T1000 (cell line): Measurements from ENCODE around the gene MAML2.
"Not testable (repeated sequence)": the region's sequence is repeated elsewhere in the genome, so short reads cannot be mapped to it uniquely, and the experiment has no call there.

Source experiments
- DNase-seq: peaks from one replicate; lab custom pipeline; 2025; ENCODE audit warnings: mixed read lengths; lab: John Stamatoyannopoulos, UW

The MAML2 gene

DNA sequence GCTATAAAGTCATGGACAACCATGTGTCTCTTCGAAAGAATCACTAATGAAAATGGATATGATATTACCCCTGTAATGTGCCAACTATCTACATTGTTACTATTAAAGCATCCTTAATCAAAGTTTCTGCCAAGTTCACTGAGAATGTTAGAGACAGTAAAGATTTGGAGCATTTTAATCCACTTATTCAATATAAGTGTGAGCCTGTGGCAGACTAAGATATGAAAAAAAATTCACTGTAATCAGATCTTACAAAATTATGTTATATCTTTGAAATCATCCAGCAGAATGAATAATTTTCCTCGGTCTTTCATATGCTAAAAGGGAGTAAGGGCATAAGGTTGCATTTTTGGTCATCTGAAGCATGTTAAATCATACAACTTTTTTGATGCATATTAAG is 49.9 kb downstream of the MAML2 start:
- no peak for DNase-seq

- no peak for DNase-seq
These were observed 50.5 kb downstream of the MAML2 start for GRCh38 chr11:96292291-96293010.

- DNase-seq, result no peak
These were observed 52.4 kb downstream of the MAML2 start for GRCh38 chr11:96290631-96291030.

GRCh38 chr11:96290031-96290430 is 53.0 kb downstream of the MAML2 start:
- no peak for DNase-seq

- DNase-seq, result no peak
These were observed 54.1 kb downstream of the MAML2 start for GRCh38 chr11:96288915-96289314.

DNA sequence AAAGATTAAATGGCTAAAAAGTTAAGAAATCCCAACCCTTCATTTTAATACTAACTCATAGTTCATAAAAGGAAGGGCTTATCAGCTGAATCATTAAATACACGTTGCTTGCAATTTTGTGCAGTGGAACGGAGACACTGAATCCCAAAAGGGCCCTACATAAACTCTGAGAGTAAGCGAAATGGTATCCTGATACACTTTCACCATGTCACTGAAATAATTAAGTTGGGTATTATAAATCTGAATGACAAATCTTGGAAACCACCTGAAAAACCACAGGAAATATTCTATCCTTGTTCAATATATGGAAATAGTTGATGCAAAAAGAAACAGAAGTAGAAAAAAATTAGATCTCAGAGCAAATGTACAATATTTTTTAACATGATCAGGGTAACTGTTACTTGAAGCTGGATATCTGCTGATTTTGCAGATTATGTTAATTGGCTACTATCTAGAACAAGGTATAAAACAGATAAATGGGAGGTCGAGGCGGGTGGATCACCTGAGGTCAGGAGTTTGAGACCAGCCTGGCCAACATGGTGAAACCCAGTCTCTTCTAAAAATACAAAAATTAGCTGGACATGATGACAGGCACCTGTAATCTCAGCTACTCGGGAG is 55.1 kb downstream of the MAML2 start:
- DNase-seq, result no peak

DNA sequence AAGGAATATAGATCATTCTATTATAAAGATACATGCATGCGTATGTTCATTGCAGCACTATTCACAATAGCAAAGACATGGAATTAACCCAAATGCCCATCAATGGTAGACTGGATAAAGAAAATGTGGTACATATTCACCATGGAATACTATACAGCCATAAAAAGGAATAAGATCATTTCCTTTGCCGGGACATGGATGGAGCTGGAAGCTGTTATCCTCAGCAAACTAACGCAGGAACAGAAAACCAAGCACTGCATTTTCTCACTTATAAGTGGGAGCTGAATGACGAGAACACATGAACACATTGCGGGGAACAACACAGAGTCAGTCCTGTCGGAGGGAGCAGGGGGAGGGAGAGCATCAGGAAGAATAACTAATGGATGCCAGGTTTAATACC is 57.0 kb downstream of the MAML2 start:
- DNase-seq, result not testable (repeated sequence)

DNA sequence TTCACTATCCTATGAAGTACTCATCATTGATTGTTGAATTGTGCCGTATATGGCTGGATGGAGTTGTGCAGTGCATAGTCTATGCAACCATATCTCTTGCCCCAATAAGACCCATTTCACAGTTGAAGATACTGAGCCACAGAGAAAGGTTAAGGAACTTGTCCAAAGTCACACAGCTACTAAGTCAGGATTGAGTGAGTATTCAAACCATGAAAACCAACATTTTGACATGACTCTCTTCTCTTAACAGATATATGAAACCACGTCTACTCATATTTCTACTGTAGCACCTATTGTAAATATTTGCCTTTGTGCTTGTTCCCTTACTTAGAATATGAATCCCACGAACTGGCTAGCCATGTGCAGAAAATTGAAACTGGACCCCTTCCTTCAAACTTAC is 58.1 kb downstream of the MAML2 start:
- DNase-seq, result no peak

DNA sequence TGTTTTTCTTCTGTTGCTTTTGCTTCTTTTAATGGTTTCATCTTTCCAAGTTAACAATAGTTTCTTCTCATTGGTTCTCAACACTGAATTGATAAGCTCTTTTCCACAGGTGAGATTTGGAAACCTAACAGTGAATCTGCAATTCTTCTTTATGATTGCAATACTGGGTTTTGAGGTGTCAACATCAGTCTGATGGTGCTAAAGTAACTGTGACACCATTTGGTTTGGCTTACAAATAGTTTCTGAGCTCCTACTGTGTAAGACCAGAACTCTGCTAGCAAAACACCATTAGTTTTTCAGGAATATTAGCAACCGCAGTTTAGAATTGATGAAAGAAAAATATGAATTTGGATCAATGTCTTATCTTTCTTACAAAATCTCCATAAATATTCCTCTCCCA is 58.6 kb downstream of the MAML2 start:
- no peak for DNase-seq

DNA sequence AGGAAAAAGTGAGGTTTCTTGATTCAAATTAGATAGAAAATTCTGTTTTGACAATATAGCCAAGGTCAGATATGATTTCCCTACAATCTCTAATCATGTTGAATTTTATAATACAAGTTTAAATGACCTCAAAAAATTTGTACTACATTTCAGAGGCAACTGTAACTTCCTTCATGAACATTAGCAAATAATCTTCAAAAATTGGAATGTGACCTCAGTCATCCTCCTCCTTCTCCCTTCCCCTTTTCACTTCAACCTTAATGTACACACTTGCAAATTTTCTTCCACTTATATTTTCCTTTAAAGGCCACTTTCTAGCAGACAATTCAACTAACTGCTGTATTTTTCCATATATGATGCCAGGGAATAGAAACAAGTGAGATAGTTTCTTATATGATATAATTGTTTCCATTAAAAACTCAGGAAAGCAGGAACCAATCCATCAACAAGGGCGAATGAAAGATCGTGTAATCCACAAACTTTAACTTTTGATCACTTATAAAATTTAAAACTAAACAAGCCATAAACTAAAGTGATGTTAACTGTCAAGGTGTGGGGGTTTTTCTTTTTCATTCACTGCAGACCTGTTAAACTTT is 60.3 kb downstream of the MAML2 start:
- DNase-seq, result no peak

GRCh38 chr11:96280444-96280843 is 62.6 kb downstream of the MAML2 start:
- no peak for DNase-seq

DNA sequence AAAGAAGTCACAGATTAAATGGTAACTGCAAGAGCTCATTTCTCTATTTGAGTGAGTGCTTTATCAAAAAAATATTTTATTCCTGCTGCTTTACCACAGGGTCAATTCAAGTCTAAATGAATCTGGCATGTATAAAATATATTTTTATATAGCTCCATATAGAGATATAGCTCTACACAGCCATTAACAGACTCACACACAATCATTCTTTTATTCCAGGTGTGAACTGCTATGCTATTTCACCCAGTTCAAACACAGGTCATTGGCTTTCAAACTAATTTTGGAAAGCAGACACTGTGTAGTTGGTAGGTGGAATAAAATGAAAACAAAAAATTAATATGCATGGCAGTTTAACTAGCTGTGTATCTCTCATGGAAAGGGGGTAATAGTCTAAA is 63.1 kb downstream of the MAML2 start:
- no peak for DNase-seq

DNA sequence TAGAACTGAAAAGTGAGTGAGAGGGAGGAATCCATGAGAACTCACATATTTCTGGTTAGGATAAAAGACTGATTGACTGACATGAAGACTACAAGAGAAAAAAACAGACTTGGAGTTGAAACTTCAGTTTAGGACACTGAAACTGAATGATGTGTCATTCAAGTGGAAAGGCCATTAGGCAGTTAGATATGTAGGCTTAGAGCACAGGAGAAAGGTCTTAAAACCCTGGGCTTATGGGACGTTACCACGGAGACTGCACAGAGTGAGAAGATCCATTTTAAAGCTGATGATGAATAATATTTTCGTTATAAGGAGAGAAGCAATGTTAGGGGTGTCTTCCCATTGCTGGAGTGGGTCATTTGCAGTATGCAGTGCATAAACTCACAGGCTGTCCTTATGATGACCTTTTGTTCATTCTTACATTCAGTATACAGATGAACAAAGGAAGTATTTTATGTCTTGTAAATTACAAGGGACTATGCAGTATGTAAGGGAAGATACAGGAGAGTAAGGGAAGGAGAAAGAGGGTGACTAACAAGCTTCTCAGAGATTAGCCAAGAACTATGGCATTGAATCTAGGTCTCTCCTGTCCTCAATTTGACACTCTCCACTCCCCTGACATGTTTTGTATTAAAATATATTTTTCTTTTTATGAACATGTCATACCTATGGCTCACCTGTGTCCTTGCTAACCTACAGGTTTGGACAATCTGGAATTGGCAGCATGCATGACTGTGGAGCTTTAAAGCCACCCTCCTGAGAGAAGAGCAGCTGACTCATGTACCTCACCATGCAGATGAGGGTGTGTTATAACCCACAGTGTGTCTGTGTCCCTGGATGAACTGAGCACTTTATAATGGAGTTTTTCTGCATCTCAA is 63.7 kb downstream of the MAML2 start:
- DNase-seq, result no peak

GRCh38 chr11:96278039-96278897 is 64.7 kb downstream of the MAML2 start:
- no peak for DNase-seq

DNA sequence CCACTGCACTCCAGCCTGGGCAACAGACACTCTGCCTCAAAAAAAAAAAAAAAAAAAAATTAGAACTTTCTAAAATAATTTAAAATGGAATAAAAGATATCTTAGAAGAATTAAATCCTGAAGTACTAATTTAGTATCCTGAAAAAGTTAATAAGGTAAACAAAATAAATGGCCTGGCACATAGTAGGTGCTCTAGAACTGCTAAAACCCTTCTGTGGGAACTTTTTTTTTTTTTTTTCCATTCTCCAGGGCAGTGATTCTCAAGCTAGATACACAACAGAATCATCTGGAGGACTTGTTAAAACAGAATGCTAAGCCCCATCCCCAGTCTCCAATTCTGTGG is 65.3 kb downstream of the MAML2 start:
- no peak for DNase-seq

- DNase-seq, result no peak
These were observed 66.2 kb downstream of the MAML2 start for GRCh38 chr11:96276836-96277235.

DNA sequence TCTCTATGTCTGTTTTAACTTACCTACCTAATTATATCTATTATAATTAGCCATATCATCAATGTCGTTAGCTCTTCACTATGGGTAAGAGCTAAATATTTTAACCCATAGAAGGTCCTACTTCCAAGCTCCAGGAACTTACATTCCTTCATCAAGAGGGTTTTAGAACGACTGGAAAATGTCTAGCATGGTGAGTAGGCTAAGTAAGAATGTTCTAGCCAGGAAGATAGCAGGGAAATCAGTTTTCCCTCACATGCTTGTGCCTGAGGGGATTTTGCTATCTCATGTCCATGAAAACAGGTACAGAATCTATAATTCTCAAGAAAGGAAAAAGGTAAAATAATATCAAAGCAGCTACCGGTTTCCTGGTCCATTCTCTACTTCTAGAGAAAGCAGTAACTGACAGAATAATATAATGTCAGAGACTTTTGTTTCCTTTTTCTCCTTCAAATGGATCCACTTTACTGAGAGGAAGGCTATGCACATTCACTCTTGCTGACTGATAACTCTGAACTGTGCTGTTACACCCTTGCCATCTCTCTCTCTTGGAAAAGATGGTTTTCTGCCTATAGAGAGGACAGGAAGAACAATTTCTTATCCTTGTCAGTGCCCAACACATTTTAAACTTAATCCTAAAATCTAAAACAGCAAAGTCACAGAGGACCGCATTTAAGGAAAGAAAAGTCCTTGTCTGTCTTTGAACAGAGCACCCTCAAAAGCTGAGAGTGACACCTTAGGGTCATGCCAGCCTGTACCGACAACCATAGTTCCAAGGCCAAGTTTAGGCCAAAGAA is 67.0 kb downstream of the MAML2 start:
- DNase-seq, result no peak

DNA sequence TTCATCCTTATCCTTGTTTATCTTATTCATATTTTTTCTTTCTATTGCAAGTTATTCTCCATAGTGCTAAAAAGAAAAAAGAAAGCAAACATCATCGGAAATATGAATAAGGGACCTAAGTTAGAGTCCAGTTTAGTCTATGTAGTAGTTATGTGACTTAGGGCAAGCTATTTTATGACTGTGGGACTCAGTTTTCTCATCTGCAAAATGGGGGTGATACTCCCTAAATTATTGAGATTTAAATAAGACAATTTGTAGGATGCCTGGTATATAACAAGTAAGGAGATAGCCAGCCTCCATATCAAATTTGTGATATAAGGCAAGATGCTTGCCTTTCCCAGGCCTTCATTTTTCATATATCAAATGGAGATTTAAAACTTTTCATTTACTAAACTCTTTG is 69.5 kb downstream of the MAML2 start:
- no peak for DNase-seq

GRCh38 chr11:96272529-96273222 is 70.3 kb downstream of the MAML2 start:
- DNase-seq, result no peak

GRCh38 chr11:96271777-96272176 is 71.2 kb downstream of the MAML2 start:
- no peak for DNase-seq
